Ishikawa (cell line): ENCODE data around the gene PLEKHG4.

ENCODE experiments used
- CEBPB ChIP-seq: IDR thresholded peaks from 2 replicates; pipeline ENCODE4 v1.6.1; 2012
- EP300 ChIP-seq: IDR thresholded peaks from 2 replicates; pipeline ENCODE4 v1.6.1; 2012; ENCODE audit warnings: borderline replicate concordance
- FOXM1 ChIP-seq: IDR thresholded peaks from 2 replicates; pipeline ENCODE4 v1.6.1; 2012; ENCODE audit warnings: low read depth, borderline replicate concordance
- YY1 ChIP-seq: IDR thresholded peaks from 2 replicates; pipeline ENCODE4 v1.6.1; 2012; ENCODE audit warnings: low read depth
- TF ChIP-seq, protein P1 (sequence below): IDR thresholded peaks from 2 replicates; pipeline ENCODE4 v1.6.1; 2012; ENCODE audit warnings: low read depth, mild to moderate bottlenecking

DNA sequence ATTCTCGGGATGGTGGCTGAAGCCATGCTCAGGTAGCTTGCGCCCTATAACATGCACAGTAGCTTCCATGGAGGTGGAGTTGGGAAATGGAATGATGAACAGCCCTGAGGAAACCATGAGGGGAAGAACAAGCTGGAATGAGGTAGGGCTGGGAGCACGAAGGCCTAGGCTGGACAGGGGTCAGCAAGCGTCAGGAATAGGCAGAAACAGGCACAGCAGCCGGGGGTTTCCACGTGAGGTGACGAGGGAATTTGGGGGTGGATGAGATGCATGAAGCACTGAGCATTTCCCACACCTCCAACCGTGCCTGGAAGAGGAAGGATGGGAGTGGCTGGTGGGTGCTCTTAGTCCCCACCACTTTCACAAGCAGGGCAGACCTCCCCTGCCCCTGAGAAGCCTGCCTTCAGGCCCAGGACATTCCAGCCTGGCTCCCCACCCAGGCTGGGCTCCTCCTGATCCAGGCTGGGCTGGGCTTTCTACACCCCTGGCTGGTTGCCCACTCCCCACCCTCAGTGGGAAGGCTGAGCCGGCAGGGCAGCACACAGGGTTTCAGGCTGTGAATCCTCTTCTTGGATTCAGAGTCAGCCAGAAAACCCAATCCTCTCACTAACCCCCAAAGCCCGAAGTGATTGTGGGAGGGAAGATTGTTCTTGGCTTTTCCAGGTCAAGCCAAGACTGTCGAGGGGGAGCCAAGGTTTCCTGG is 21.9 kb downstream of the PLEKHG4 start:
- TF ChIP-seq, protein P1, sequence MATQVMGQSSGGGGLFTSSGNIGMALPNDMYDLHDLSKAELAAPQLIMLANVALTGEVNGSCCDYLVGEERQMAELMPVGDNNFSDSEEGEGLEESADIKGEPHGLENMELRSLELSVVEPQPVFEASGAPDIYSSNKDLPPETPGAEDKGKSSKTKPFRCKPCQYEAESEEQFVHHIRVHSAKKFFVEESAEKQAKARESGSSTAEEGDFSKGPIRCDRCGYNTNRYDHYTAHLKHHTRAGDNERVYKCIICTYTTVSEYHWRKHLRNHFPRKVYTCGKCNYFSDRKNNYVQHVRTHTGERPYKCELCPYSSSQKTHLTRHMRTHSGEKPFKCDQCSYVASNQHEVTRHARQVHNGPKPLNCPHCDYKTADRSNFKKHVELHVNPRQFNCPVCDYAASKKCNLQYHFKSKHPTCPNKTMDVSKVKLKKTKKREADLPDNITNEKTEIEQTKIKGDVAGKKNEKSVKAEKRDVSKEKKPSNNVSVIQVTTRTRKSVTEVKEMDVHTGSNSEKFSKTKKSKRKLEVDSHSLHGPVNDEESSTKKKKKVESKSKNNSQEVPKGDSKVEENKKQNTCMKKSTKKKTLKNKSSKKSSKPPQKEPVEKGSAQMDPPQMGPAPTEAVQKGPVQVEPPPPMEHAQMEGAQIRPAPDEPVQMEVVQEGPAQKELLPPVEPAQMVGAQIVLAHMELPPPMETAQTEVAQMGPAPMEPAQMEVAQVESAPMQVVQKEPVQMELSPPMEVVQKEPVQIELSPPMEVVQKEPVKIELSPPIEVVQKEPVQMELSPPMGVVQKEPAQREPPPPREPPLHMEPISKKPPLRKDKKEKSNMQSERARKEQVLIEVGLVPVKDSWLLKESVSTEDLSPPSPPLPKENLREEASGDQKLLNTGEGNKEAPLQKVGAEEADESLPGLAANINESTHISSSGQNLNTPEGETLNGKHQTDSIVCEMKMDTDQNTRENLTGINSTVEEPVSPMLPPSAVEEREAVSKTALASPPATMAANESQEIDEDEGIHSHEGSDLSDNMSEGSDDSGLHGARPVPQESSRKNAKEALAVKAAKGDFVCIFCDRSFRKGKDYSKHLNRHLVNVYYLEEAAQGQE: no peak
- TF ChIP-seq CEBPB: no peak
- TF ChIP-seq EP300: no peak
- no peak for TF ChIP-seq FOXM1
- TF ChIP-seq YY1: no peak
